Measurements from ENCODE around the gene REPIN1.

REPIN1 gene

GRCh38 chr7:150402671-150403321 is 34.2 kb downstream of the REPIN1 start:
- H3K9me2 ChIP-seq (replicated peaks; ENCODE audit: insufficient read depth, low read length): no peaks in the 10 kb centered on the region
- no peak overlapping the region for H3K27ac ChIP-seq (ENCODE audit: low read depth, low read length)
- H4K20me1 ChIP-seq (ENCODE audit: low read depth, low read length): no peaks in the 10 kb centered on the region
- H3K9me3 ChIP-seq (ENCODE audit: insufficient read depth, low read length): no peaks in the 10 kb centered on the region
- no peak overlapping the region for H3K4me2 ChIP-seq (ENCODE audit: low read depth, low read length, poor library complexity, severe bottlenecking)
- no peak overlapping the region for H2AFZ ChIP-seq (ENCODE audit: low read depth, low read length, severe bottlenecking)
- H3K4me3 ChIP-seq (ENCODE audit: insufficient read depth, low read length, poor library complexity, severe bottlenecking): no peak overlapping the region
- H3K27me3 ChIP-seq (ENCODE audit: low read length): no peaks in the 10 kb centered on the region
- H3F3A ChIP-seq (ENCODE audit: insufficient read depth): no peaks in the 10 kb centered on the region
- no peaks in the 10 kb centered on the region for H3K79me2 ChIP-seq (ENCODE audit: insufficient read depth, low read length)
- H3K36me3 ChIP-seq (ENCODE audit: low read length): no peaks in the 10 kb centered on the region
- no peak for TF ChIP-seq EZH2phosphoT487 (conservative IDR thresholded peaks at IDR 0.05; ENCODE audit: low read length)
- no peak for TF ChIP-seq CTCF (IDR thresholded peaks at IDR 0.05; ENCODE audit: insufficient read depth, low read length, poor library complexity, severe bottlenecking)
- H3K9ac ChIP-seq (ENCODE audit: low read length): no peak overlapping the region

GRCh38 chr7:150403376-150404171 is 35.0 kb downstream of the REPIN1 start:
- no peak overlapping the region for H3K27ac ChIP-seq (ENCODE audit: low read depth, low read length)
- no peaks in the 10 kb centered on the region for H3K36me3 ChIP-seq (ENCODE audit: low read length)

GRCh38 chr7:150404172-150404804 is 35.7 kb downstream of the REPIN1 start:
- peak overlapping the region; percentile 47 for H3K4me3 ChIP-seq (ENCODE audit: insufficient read depth, low read length, poor library complexity, severe bottlenecking)
- no peaks in the 10 kb centered on the region for H3K27me3 ChIP-seq (ENCODE audit: low read length)
- no peaks in the 10 kb centered on the region for H3K9me3 ChIP-seq (ENCODE audit: insufficient read depth, low read length)
- no peaks in the 10 kb centered on the region for H3K36me3 ChIP-seq (ENCODE audit: low read length)
- TF ChIP-seq EZH2phosphoT487 (conservative IDR thresholded peaks at IDR 0.05; ENCODE audit: low read length) (no peak), CTCF (IDR thresholded peaks at IDR 0.05; ENCODE audit: insufficient read depth, low read length, poor library complexity, severe bottlenecking) (no peak)
- no peak overlapping the region for H3K27ac ChIP-seq (ENCODE audit: low read depth, low read length)
- no peaks in the 10 kb centered on the region for H3K79me2 ChIP-seq (ENCODE audit: insufficient read depth, low read length)
- H2AFZ ChIP-seq (ENCODE audit: low read depth, low read length, severe bottlenecking): peak overlapping the region; percentile 82
- H3K9ac ChIP-seq (ENCODE audit: low read length): peak overlapping the region; percentile 55
- H3K4me2 ChIP-seq (ENCODE audit: low read depth, low read length, poor library complexity, severe bottlenecking): peak overlapping the region; percentile 63
- H4K20me1 ChIP-seq (ENCODE audit: low read depth, low read length): no peaks in the 10 kb centered on the region
- no peaks in the 10 kb centered on the region for H3K9me2 ChIP-seq (replicated peaks; ENCODE audit: insufficient read depth, low read length)
- no peaks in the 10 kb centered on the region for H3F3A ChIP-seq (ENCODE audit: insufficient read depth)

More at GRCh38 chr7:150403376-150404171, 35.0 kb downstream of the REPIN1 start:
- Histone ChIP-seq H3K9ac (ENCODE audit: low read length) (no peak overlapping the region), H3K4me3 (ENCODE audit: insufficient read depth, low read length, poor library complexity, severe bottlenecking) (no peak overlapping the region), H3K9me2 (replicated peaks; ENCODE audit: insufficient read depth, low read length) (no peaks in the 10 kb centered on the region), H2AFZ (ENCODE audit: low read depth, low read length, severe bottlenecking) (no peak overlapping the region), H3K9me3 (ENCODE audit: insufficient read depth, low read length) (no peaks in the 10 kb centered on the region), H3F3A (ENCODE audit: insufficient read depth) (no peaks in the 10 kb centered on the region), H3K79me2 (ENCODE audit: insufficient read depth, low read length) (no peaks in the 10 kb centered on the region), H3K27me3 (ENCODE audit: low read length) (no peaks in the 10 kb centered on the region), H4K20me1 (ENCODE audit: low read depth, low read length) (no peaks in the 10 kb centered on the region), H3K4me2 (ENCODE audit: low read depth, low read length, poor library complexity, severe bottlenecking) (no peak overlapping the region)
- TF ChIP-seq CTCF (IDR thresholded peaks at IDR 0.05; ENCODE audit: insufficient read depth, low read length, poor library complexity, severe bottlenecking) (no peak), EZH2phosphoT487 (conservative IDR thresholded peaks at IDR 0.05; ENCODE audit: low read length) (no peak)

Data from SU-DHL-6 (cell line).